Measurements from ENCODE around the gene GM2A. TPM values are rescaled to one million over a fixed set of nuclear protein-coding genes. Genes with fewer than 3 reads are reported as not detected.
A peak's percentile ranks its signal among the peaks of the same experiment; 100 is the strongest.
"Not testable (repeated sequence)": the region's sequence is repeated elsewhere in the genome, so short reads cannot be mapped to it uniquely, and the experiment has no call there.

GM2A gene
- total and polyA plus RNA-seq, 8 donors: 6.4 to 25.0 (median 10.9) TPM

- ATAC-seq: no peak
- no peak overlapping the region for H3K4me3 ChIP-seq
- FAIRE-seq: no peak
- intact Hi-C loops (cut with DNase I): no loop called here
- H3K27me3 ChIP-seq: no peaks in the 10 kb centered on the region
- TF ChIP-seq, protein P1, sequence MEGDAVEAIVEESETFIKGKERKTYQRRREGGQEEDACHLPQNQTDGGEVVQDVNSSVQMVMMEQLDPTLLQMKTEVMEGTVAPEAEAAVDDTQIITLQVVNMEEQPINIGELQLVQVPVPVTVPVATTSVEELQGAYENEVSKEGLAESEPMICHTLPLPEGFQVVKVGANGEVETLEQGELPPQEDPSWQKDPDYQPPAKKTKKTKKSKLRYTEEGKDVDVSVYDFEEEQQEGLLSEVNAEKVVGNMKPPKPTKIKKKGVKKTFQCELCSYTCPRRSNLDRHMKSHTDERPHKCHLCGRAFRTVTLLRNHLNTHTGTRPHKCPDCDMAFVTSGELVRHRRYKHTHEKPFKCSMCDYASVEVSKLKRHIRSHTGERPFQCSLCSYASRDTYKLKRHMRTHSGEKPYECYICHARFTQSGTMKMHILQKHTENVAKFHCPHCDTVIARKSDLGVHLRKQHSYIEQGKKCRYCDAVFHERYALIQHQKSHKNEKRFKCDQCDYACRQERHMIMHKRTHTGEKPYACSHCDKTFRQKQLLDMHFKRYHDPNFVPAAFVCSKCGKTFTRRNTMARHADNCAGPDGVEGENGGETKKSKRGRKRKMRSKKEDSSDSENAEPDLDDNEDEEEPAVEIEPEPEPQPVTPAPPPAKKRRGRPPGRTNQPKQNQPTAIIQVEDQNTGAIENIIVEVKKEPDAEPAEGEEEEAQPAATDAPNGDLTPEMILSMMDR (IDR thresholded peaks at IDR 0.05): no peak
- H3K4me1 ChIP-seq: peaks cover 0 to 8% (median 7%) of the 10 kb centered on the region in 3 donors
- no peak for DNase-seq
- no peak overlapping the region for H3K27ac ChIP-seq
- WGBS, 2 donors: 42 to 55% methylated on average over 1 of the region's 1 CpG
- H3K36me3 ChIP-seq: no peaks in the 10 kb centered on the region
- no peaks in the 10 kb centered on the region for H3K9me3 ChIP-seq
Observed at GRCh38 chr5:151254556-151254955, 1.6 kb downstream of the GM2A start.

- H3K27me3 ChIP-seq; H3K27ac ChIP-seq; H3K9me3 ChIP-seq; ATAC-seq; H3K4me3 ChIP-seq; FAIRE-seq; H3K4me1 ChIP-seq; H3K36me3 ChIP-seq; DNase-seq; intact Hi-C loops (cut with DNase I): not testable (repeated sequence)
- WGBS, 2 donors: 94 to 98% methylated on average over 5 of the region's 5 CpGs
Observed at GRCh38 chr5:151254990-151255389, 2.0 kb downstream of the GM2A start.

DNA sequence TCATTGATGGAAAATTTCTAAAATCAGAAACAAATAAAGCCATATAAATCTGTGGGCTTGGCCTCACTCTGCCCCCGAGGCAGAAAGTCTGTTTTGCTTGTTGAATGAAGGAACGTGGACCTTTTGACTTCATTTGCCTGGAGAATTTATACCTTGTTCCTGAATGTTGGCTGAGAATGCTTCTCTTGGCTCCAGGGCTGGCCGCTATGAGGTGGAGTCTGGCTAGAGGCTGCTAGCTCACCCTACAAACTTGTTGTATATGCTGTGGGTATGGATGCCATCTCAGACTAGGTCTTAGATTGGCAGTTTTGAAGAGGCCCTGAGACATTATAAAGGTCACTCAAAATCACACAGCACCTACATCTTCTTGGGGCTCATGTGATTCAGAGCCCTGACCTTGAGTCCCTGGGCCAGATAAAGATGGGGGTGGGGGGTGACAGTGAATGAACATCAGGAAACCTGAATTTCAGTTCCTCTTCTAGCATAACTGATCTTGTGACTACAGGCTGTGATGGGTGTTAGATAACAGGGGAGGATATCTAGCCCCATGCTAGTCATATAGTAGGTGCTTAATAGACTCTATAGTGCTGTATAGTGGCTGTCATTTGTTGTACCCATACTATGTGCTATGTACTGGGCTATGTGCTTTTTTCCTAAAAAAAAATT lies 2.8 kb downstream of the GM2A start:
- H3K27me3 ChIP-seq: no peaks in the 10 kb centered on the region
- H3K36me3 ChIP-seq: no peaks in the 10 kb centered on the region
- no peak overlapping the region for H3K4me3 ChIP-seq
- intact Hi-C loops (cut with DNase I): no loop called here
- no peak overlapping the region for H3K27ac ChIP-seq
- ATAC-seq (no peak), FAIRE-seq (no peak), DNase-seq (no peak)
- TF ChIP-seq, protein P1 (IDR thresholded peaks at IDR 0.05): no peak
- H3K4me1 ChIP-seq: peaks cover 0 to 8% (median 7%) of the 10 kb centered on the region in 3 donors
- 94 to 95% methylated on average over 3 of the region's 3 CpGs for WGBS, 2 donors
- no peaks in the 10 kb centered on the region for H3K9me3 ChIP-seq

DNA sequence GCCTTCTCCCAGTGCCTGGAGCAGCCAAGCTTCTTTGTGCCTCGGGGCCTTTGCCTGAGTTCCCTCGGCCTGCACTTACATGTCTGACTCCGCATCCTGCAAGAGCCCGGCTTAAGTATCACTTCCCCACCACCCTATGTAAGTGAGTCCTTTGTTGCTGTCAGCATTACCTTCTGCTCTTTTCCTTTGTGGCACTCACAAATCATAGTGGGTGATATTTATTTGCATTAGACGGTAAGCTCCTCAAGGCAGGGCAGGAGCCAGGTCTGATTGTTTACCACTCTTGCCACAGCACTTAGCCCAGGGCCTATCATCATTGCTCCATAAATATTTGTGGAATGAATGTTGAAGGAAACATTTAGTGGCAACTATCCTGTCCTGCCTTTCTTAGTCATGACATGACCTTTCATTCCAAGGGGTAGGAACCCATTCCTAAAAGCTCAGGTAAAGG lies 4.8 kb downstream of the GM2A start:
- WGBS, 2 donors: 79 to 85% methylated on average over 5 of the region's 5 CpGs
- Histone ChIP-seq H3K27ac (peak overlapping the region in 1 of 4 donors; percentile 17), H3K4me3 (no peak overlapping the region), H3K27me3 (no peaks in the 10 kb centered on the region), H3K9me3 (no peaks in the 10 kb centered on the region), H3K4me1 (peaks cover 0 to 8% (median 7%) of the 10 kb centered on the region in 3 donors), H3K36me3 (no peaks in the 10 kb centered on the region)
- FAIRE-seq: no peak
- TF ChIP-seq, protein P1 (IDR thresholded peaks at IDR 0.05): no peak
- intact Hi-C loops (cut with DNase I): no loop called here
- DNase-seq: no peak
- ATAC-seq: no peak

GRCh38 chr5:151258201-151258611 lies 5.2 kb downstream of the GM2A start:
- FAIRE-seq (no peak), ATAC-seq (peak in 2 of 4 donors; percentile 41 to 63), DNase-seq (no peak)
- Histone ChIP-seq H3K27me3 (no peaks in the 10 kb centered on the region), H3K4me3 (no peak overlapping the region), H3K4me1 (peaks cover 0 to 8% (median 7%) of the 10 kb centered on the region in 3 donors), H3K36me3 (no peaks in the 10 kb centered on the region), H3K9me3 (no peaks in the 10 kb centered on the region), H3K27ac (peak overlapping the region in 1 of 4 donors; percentile 17)
- 91 to 96% methylated on average over 7 of the region's 7 CpGs for WGBS, 2 donors
- TF ChIP-seq, protein P1 (IDR thresholded peaks at IDR 0.05): no peak
- intact Hi-C loops (cut with DNase I): no loop called here
